Keratinocyte (primary cell): ENCODE results near the gene ADGRD1. TPM values are rescaled to one million over a fixed set of nuclear protein-coding genes. Genes with fewer than 3 reads are reported as not detected.

Experiments used
- DNase-seq: peaks from one replicate; pipeline ENCODE4 v3.0.0-alpha.2; 2011; ENCODE audit warnings: low read depth, missing footprints, low spot score
- FAIRE-seq: peaks from 2 replicates; lab custom pipeline; 2011; peaks lifted over from hg19 to GRCh38; lab: Jason Lieb, UNC
- H2AFZ ChIP-seq: 2 replicates; pipeline ENCODE4 v1.6.0; 2012; ENCODE audit warnings: low read length, control low read depth, inconsistent platforms; ENCODE audit not compliant: control insufficient read depth
- H3K27ac ChIP-seq: 2 replicates; pipeline ENCODE4 v1.5.1; 2011; ENCODE audit warnings: low read length; ENCODE audit not compliant: control insufficient read depth, insufficient read depth
- H3K27me3 ChIP-seq: 3 replicates; pipeline ENCODE4 v1.6.0; 2011; ENCODE audit warnings: low read length; ENCODE audit not compliant: control insufficient read depth, insufficient read depth; ENCODE audit errors: extremely low read depth
- H3K36me3 ChIP-seq, 2 experiments: 2 replicates in 1 of 2; 3 replicates in 1 of 2; pipeline ENCODE4 v1.5.1; 2011; ENCODE audit warnings: low read length in 2 of 2, mild to moderate bottlenecking in 1 of 2; ENCODE audit not compliant: control insufficient read depth in 2 of 2, insufficient read depth in 2 of 2; ENCODE audit errors: extremely low read depth in 1 of 2
- H3K4me1 ChIP-seq: 3 replicates; pipeline ENCODE4 v1.5.1; 2011; ENCODE audit warnings: low read length; ENCODE audit not compliant: control insufficient read depth, insufficient read depth; ENCODE audit errors: extremely low read depth
- H3K4me2 ChIP-seq: 3 replicates; pipeline ENCODE4 v1.6.0; 2011; ENCODE audit warnings: low read depth, low read length; ENCODE audit not compliant: control insufficient read depth, insufficient read depth; ENCODE audit errors: extremely low read depth
- H3K4me3 ChIP-seq, 3 experiments: fragments of 200-600 bp in 1 of 3; sonication (generic) in 1 of 3; 2 replicates in 2 of 3; 3 replicates in 1 of 3; pipeline ENCODE4 v1.5.1; 2011 to 2016; ENCODE audit warnings: low read length in 3 of 3, mild to moderate bottlenecking in 3 of 3, control low read depth in 2 of 3, inconsistent platforms in 1 of 3, low read depth in 1 of 3, mixed read lengths in 1 of 3, mixed run types in 1 of 3, moderate library complexity in 1 of 3; ENCODE audit not compliant: control insufficient read depth in 2 of 3, insufficient read depth in 2 of 3; ENCODE audit errors: extremely low read depth in 1 of 3
- H3K79me2 ChIP-seq: 2 replicates; pipeline ENCODE4 v1.6.0; 2012; ENCODE audit warnings: low read length; ENCODE audit not compliant: control insufficient read depth, insufficient read depth
- H3K9ac ChIP-seq: 3 replicates; pipeline ENCODE4 v1.6.0; 2011; ENCODE audit warnings: low read length; ENCODE audit not compliant: control insufficient read depth, insufficient read depth; ENCODE audit errors: extremely low read depth
- H3K9me1 ChIP-seq: 3 replicates; pipeline ENCODE4 v1.6.0; 2011; ENCODE audit warnings: low read length; ENCODE audit not compliant: control insufficient read depth, insufficient read depth; ENCODE audit errors: extremely low read depth
- H3K9me3 ChIP-seq: 2 replicates; pipeline ENCODE4 v1.5.1; 2012; ENCODE audit warnings: low read depth, low read length; ENCODE audit not compliant: control insufficient read depth
- H4K20me1 ChIP-seq: 3 replicates; pipeline ENCODE4 v1.6.0; 2011; ENCODE audit warnings: low read length; ENCODE audit not compliant: control insufficient read depth, insufficient read depth; ENCODE audit errors: extremely low read depth
- EZH2 ChIP-seq: IDR thresholded peaks from one replicate; pipeline ENCODE4 v1.6.1; 2012; ENCODE audit warnings: inconsistent platforms, mild to moderate bottlenecking, low read length, moderate library complexity
- dilution Hi-C: fragments of 300-500 bp; cut with MboI; formaldehyde crosslinking; loops from one replicate; pipeline ENCODE4 v1.7.0; 2020; ENCODE audit warnings: low sequenced_read_pairs; ENCODE audit not compliant: extremely low pct_ligation_motif_present
- polyA plus RNA-seq, 5 experiments: library from polyadenylated mRNA; depleted of rRNA in 3 of 5; stranded (reverse) in 3 of 5; stranded (forward) in 1 of 5; unstranded in 1 of 5; fragments of >200 nt; gene quantifications; 1 replicate in 1 of 5; 2 replicates in 3 of 5; 3 replicates in 1 of 5; pipeline versions ENCODE4 v1.2.1 to v1.2.3, GENCODE V29; 2011 to 2012; ENCODE audit warnings: missing spikeins in 2 of 5, low read depth in 1 of 5, low replicate concordance in 1 of 5
- TF ChIP-seq, protein P1 (sequence below), 3 experiments: IDR thresholded peaks in 1 of 3; conservative IDR thresholded peaks in 1 of 3; optimal IDR thresholded peaks in 1 of 3; 2 replicates in 2 of 3; 3 replicates in 1 of 3; pipeline versions ENCODE3 to v1.5.1; 2011; ENCODE audit warnings: low read length in 3 of 3, mild to moderate bottlenecking in 3 of 3, moderate library complexity in 2 of 3, control low read depth in 1 of 3, inconsistent platforms in 1 of 3; ENCODE audit not compliant: insufficient read depth in 2 of 3; ENCODE audit errors: extremely low read depth in 1 of 3

The ADGRD1 gene
- polyA plus RNA-seq, 1 donor (not counting 4 experiments of a cell fraction or from before 2014, with no cell fraction given) = not detected

DNA sequence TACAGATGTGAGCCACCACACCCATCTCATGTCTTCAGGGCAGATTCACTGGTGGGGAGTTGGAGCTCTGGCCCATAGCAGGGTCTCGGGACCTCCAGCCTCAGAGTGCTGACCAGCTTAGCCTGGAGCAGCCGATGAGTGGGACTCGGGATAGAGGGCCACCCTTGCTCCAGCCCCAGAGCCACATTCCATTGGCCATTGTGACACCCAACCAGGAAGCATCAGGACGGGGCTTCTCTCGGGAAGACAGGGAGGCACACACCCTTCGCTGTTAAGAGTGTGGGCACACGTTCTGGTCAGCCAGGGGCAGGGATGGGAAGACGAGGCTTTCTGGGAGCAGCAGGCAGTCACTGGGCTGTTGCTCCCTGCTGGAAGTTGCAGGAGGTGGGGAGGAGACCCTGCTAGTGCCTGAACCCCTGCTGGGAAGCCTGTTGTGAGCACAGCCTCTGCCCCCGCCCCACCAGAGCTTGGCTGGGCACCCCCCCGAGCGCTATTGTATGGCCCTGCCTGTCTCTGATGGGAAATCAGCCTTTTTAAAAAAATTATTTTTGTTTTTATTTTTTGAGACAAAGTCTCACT is 1.6 kb downstream of the ADGRD1 start:
- Histone ChIP-seq H3K36me3 (no peaks in the 10 kb centered on the region), H2AFZ (no peak overlapping the region), H3K4me2 (no peak overlapping the region), H3K9me1 (no peaks in the 10 kb centered on the region), H3K4me1 (no peaks in the 10 kb centered on the region), H3K27me3 (peaks cover 11% of the 10 kb centered on the region), H4K20me1 (no peaks in the 10 kb centered on the region), H3K79me2 (no peaks in the 10 kb centered on the region), H3K9me3 (peaks cover 5% of the 10 kb centered on the region), H3K27ac (no peak overlapping the region), H3K4me3 (no peak overlapping the region), H3K9ac (no peak overlapping the region)
- no peak for FAIRE-seq
- dilution Hi-C loops = no loop called here
- TF ChIP-seq, protein P1, sequence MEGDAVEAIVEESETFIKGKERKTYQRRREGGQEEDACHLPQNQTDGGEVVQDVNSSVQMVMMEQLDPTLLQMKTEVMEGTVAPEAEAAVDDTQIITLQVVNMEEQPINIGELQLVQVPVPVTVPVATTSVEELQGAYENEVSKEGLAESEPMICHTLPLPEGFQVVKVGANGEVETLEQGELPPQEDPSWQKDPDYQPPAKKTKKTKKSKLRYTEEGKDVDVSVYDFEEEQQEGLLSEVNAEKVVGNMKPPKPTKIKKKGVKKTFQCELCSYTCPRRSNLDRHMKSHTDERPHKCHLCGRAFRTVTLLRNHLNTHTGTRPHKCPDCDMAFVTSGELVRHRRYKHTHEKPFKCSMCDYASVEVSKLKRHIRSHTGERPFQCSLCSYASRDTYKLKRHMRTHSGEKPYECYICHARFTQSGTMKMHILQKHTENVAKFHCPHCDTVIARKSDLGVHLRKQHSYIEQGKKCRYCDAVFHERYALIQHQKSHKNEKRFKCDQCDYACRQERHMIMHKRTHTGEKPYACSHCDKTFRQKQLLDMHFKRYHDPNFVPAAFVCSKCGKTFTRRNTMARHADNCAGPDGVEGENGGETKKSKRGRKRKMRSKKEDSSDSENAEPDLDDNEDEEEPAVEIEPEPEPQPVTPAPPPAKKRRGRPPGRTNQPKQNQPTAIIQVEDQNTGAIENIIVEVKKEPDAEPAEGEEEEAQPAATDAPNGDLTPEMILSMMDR (optimal IDR thresholded peaks at IDR 0.05 in 1 of 3, IDR thresholded peaks at IDR 0.05 in 1 of 3, conservative IDR thresholded peaks at IDR 0.05 in 1 of 3; ENCODE audit: extremely low read depth in 1 of 3, insufficient read depth in 2 of 3, low read length in 3 of 3) = no peak
- TF ChIP-seq EZH2 = no peak
- no peak for DNase-seq

DNA sequence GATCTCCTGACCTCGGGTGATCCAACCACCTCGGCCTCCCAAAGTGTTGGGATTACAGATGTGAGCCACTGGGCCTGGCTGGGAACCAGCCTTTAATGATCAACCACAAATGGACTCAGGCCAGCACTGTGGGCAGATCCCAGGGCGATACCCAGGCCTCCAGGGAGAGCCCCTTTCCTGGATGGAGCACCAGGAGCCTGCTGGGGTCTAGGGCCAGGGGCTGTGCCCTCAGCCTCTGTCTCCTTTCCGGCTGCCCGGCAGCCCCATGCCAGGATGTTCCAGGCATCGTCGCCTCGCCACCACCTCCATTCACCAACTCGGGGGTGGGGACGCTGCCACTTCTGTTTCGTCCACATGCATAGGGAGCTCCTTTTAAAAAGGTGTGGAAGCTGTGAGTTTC is 2.3 kb downstream of the ADGRD1 start:
- no peak for TF ChIP-seq EZH2
- TF ChIP-seq, protein P1 (optimal IDR thresholded peaks at IDR 0.05 in 1 of 3, IDR thresholded peaks at IDR 0.05 in 1 of 3, conservative IDR thresholded peaks at IDR 0.05 in 1 of 3; ENCODE audit: extremely low read depth in 1 of 3, insufficient read depth in 2 of 3, low read length in 3 of 3) = no peak
- no peak for FAIRE-seq
- H3K4me1 ChIP-seq = no peaks in the 10 kb centered on the region

More for the DNA sequence above, 2.3 kb downstream of the ADGRD1 start:
- no peak for DNase-seq
- H3K4me2 ChIP-seq = no peak overlapping the region
- H3K9me1 ChIP-seq = no peaks in the 10 kb centered on the region
- no peak overlapping the region for H3K9ac ChIP-seq
- H4K20me1 ChIP-seq = no peaks in the 10 kb centered on the region
- no peaks in the 10 kb centered on the region for H3K36me3 ChIP-seq
- peaks cover 11% of the 10 kb centered on the region for H3K27me3 ChIP-seq
- H3K79me2 ChIP-seq = no peaks in the 10 kb centered on the region
- no peak overlapping the region for H3K4me3 ChIP-seq
- no peak overlapping the region for H3K27ac ChIP-seq
- peaks cover 5% of the 10 kb centered on the region for H3K9me3 ChIP-seq
- dilution Hi-C loops = no loop called here
- no peak overlapping the region for H2AFZ ChIP-seq
